H1 (cell line): ENCODE data around the gene ID1.

Experiments used
- CEBPB ChIP-seq: IDR thresholded peaks from 2 replicates; pipeline ENCODE4 v1.6.1; 2012; ENCODE audit warnings: low read depth, low read length
- CHD2 ChIP-seq: IDR thresholded peaks from 2 replicates; pipeline ENCODE4 v1.6.1; 2012; ENCODE audit warnings: low read length, improper control_type of control experiment
- EZH2 ChIP-seq: fragments of 200-600 bp; sonication (generic); IDR thresholded peaks from 2 replicates; pipeline ENCODE4 v1.7.1; 2012; ENCODE audit warnings: low read depth, mild to moderate bottlenecking, moderate library complexity, low read length, inconsistent platforms; ENCODE audit not compliant: severe bottlenecking
- GTF2F1 ChIP-seq: IDR thresholded peaks from 2 replicates; pipeline ENCODE4 v1.6.1; 2012; ENCODE audit warnings: low read depth, low read length, improper control_type of control experiment, borderline replicate concordance
- POLR2A ChIP-seq, 2 experiments: IDR thresholded peaks; 1 replicate in 1 of 2; 2 replicates in 1 of 2; pipeline ENCODE4 v1.6.1; 2011; ENCODE audit warnings: low read depth in 2 of 2, low read length in 2 of 2, mild to moderate bottlenecking in 2 of 2; ENCODE audit errors: control extremely low read depth in 1 of 2
- RAD21 ChIP-seq, 2 experiments: IDR thresholded peaks in 1 of 2; conservative IDR thresholded peaks in 1 of 2; 2 replicates each; pipeline ENCODE4 v1.6.1; 2011; ENCODE audit warnings: low read depth in 2 of 2, low read length in 2 of 2, improper control_type of control experiment in 1 of 2, inconsistent platforms in 1 of 2, mild to moderate bottlenecking in 1 of 2, moderate library complexity in 1 of 2
- RFX5 ChIP-seq: IDR thresholded peaks from 2 replicates; pipeline ENCODE4 v1.6.1; 2011; ENCODE audit warnings: low read depth, low read length, improper control_type of control experiment, borderline replicate concordance
- ZNF274 ChIP-seq: IDR thresholded peaks from 2 replicates; pipeline ENCODE4 v1.7.0; 2012; ENCODE audit warnings: low read length, borderline replicate concordance; ENCODE audit errors: extremely low read depth
- TF ChIP-seq, protein P1 (sequence below), 3 experiments: IDR thresholded peaks; 1 replicate in 2 of 3; 2 replicates in 1 of 3; pipeline versions ENCODE4 v1.5.1 to v1.6.1; 2011; ENCODE audit warnings: low read length in 3 of 3, mild to moderate bottlenecking in 3 of 3, inconsistent platforms in 2 of 3, low read depth in 1 of 3, moderate library complexity in 1 of 3; ENCODE audit not compliant: insufficient read depth in 1 of 3; ENCODE audit errors: control extremely low read depth in 1 of 3

DNA sequence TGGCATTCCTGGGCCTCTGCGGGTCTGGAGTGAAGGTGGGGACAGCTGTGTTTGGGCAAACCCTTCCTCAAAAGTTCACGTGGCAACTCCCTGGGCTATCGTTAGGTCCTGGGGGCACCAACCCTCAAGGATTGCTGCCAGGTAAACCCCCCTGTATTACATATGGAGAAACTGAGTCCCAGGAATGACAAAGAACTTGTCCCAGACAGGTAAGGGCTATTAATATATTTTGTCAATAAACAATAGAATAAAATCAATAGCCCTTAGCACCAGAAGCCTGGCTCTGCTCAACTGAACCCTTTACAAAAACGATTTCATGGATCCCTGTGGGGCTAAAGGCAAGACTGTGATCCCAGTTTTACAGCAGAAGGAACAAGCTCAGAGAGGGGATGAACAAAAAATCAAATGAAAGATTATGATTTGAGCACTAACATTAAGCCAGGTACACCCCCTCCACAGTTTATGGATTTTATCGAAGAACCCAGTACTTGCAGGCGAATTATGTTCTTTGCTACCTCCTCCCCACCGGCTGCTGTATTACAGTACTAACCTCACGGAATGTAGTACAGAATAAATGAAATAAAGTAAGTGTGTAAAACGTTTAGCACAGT, 2.7 kb downstream of the ID1 start:
- no peak for TF ChIP-seq RAD21 (IDR thresholded peaks at IDR 0.05 in 1 of 2, conservative IDR thresholded peaks at IDR 0.05 in 1 of 2; ENCODE audit: low read depth in 2 of 2, low read length in 2 of 2)
- no peak for TF ChIP-seq ZNF274
- no peak for TF ChIP-seq RFX5
- TF ChIP-seq CHD2 = no peak
- TF ChIP-seq POLR2A (IDR thresholded peaks at IDR 0.05; ENCODE audit: control extremely low read depth in 1 of 2, low read depth in 2 of 2, low read length in 2 of 2) = peak in 1 of 2 experiments; percentile 83; a peak in 1 of 3 replicates
- TF ChIP-seq, protein P1, sequence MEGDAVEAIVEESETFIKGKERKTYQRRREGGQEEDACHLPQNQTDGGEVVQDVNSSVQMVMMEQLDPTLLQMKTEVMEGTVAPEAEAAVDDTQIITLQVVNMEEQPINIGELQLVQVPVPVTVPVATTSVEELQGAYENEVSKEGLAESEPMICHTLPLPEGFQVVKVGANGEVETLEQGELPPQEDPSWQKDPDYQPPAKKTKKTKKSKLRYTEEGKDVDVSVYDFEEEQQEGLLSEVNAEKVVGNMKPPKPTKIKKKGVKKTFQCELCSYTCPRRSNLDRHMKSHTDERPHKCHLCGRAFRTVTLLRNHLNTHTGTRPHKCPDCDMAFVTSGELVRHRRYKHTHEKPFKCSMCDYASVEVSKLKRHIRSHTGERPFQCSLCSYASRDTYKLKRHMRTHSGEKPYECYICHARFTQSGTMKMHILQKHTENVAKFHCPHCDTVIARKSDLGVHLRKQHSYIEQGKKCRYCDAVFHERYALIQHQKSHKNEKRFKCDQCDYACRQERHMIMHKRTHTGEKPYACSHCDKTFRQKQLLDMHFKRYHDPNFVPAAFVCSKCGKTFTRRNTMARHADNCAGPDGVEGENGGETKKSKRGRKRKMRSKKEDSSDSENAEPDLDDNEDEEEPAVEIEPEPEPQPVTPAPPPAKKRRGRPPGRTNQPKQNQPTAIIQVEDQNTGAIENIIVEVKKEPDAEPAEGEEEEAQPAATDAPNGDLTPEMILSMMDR (IDR thresholded peaks at IDR 0.05; ENCODE audit: control extremely low read depth in 1 of 3, insufficient read depth in 1 of 3, low read depth in 1 of 3, low read length in 3 of 3) = no peak
- no peak for TF ChIP-seq CEBPB
- no peak for TF ChIP-seq GTF2F1
- no peak for TF ChIP-seq EZH2
